Gastroesophageal sphincter (tissue), 3 donors: ENCODE data around the gene CDKL2.

Experiments used
- EP300 ChIP-seq: sonication (generic); formaldehyde crosslinking; IDR thresholded peaks from one replicate; pipeline ENCODE4 v1.6.1; 2017; ENCODE audit warnings: antibody characterized with exemption, mild to moderate bottlenecking
- POLR2A ChIP-seq, 2 donors: fragments of 450-650 bp; IDR thresholded peaks; one replicate each; pipeline ENCODE4 v1.6.1; 2017; ENCODE audit warnings: antibody characterized with exemption in 2 of 2, mild to moderate bottlenecking in 2 of 2, moderate library complexity in 1 of 2
- POLR2AphosphoS5 ChIP-seq: sonication (generic); formaldehyde crosslinking; IDR thresholded peaks from one replicate; pipeline ENCODE4 v1.6.1; 2017; ENCODE audit warnings: antibody characterized with exemption
- TF ChIP-seq, protein P1 (sequence below), 4 experiments: fragments of 200-600 bp in 2 of 4; fragments of 450-650 bp in 2 of 4; sonication (generic) in 1 of 4; IDR thresholded peaks; one replicate each; pipeline ENCODE4 v1.5.1; 2017 to 2019; ENCODE audit warnings: antibody characterized with exemption in 4 of 4, mild to moderate bottlenecking in 2 of 4, moderate library complexity in 2 of 4

DNA sequence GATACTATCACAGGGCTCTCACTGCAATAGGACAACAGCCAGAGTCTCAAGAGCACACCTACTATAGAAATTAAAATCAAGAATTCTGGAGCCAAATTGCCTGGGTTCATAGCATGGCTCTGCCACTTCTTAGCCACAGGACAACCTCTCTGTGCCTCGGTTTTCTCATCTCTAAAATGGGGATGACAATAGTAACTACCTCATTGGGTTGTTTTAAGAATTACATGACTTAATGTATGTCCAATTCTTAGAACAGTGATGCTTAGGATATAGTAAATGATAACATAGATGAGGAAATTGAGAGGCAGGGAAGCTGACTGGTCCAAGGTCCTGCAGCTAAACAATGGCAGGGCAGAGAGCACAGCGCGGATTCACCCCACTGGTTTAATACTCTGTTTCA lies 85.5 kb downstream of the CDKL2 start:
- TF ChIP-seq POLR2AphosphoS5 = no peak
- TF ChIP-seq POLR2A (IDR thresholded peaks at IDR 0.05) = no peak
- TF ChIP-seq, protein P1, sequence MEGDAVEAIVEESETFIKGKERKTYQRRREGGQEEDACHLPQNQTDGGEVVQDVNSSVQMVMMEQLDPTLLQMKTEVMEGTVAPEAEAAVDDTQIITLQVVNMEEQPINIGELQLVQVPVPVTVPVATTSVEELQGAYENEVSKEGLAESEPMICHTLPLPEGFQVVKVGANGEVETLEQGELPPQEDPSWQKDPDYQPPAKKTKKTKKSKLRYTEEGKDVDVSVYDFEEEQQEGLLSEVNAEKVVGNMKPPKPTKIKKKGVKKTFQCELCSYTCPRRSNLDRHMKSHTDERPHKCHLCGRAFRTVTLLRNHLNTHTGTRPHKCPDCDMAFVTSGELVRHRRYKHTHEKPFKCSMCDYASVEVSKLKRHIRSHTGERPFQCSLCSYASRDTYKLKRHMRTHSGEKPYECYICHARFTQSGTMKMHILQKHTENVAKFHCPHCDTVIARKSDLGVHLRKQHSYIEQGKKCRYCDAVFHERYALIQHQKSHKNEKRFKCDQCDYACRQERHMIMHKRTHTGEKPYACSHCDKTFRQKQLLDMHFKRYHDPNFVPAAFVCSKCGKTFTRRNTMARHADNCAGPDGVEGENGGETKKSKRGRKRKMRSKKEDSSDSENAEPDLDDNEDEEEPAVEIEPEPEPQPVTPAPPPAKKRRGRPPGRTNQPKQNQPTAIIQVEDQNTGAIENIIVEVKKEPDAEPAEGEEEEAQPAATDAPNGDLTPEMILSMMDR (IDR thresholded peaks at IDR 0.05) = no peak
- no peak for TF ChIP-seq EP300
